GM12878 (cell line): Measurements from ENCODE around the gene WDR59. TPM values are rescaled to one million over a fixed set of nuclear protein-coding genes. Genes with fewer than 3 reads are reported as not detected.

ENCODE experiments used
- ATAC-seq: fragments of 200-7000 bp; cut with Tn5 transposase; 3 replicates; pipeline ENCODE4 v1.9.1; 2020; ENCODE audit warnings: mild to moderate bottlenecking, moderate library complexity
- BruUV-seq: library from RNA; stranded (reverse); fragments of 400-500 nt; replicated peaks from 2 replicates; lab custom pipeline; 2021; lab: Mats Ljungman, UMichigan
- CTCF ChIA-PET: fragments of 300-600 bp; sonication (Branson Sonifier 250); formaldehyde crosslinking; extraction: SDS; loops from one replicate; lab custom pipeline; 2021; ENCODE audit warnings: inconsistent platforms; lab: Yijun Ruan, JAX
- POLR2A ChIA-PET: fragments of 350-600 bp; formaldehyde crosslinking; extraction: SDS; loops from one replicate; lab custom pipeline; 2021; ENCODE audit warnings: inconsistent platforms; lab: Charles Lee
- RAD21 ChIA-PET: fragments of 300-600 bp; sonication (Branson Sonifier 250); formaldehyde crosslinking; loops from one replicate; lab custom pipeline; 2023; ENCODE audit warnings: antibody characterized with exemption; ENCODE audit not compliant: unreplicated experiment; lab: Charles Lee
- SMC1A ChIA-PET: fragments of 300-600 bp; sonication (Branson Sonifier 250); formaldehyde crosslinking; loops from one replicate; lab custom pipeline; 2023; ENCODE audit not compliant: unreplicated experiment, uncharacterized antibody; lab: Charles Lee
- DNase-seq: peaks from one replicate; pipeline ENCODE4 v3.0.0-alpha.2; 2011; ENCODE audit warnings: low read depth, low spot score
- FAIRE-seq: peaks from 3 replicates; lab custom pipeline; 2011; peaks lifted over from hg19 to GRCh38; lab: Jason Lieb, UNC
- H2AFZ ChIP-seq: 2 replicates; pipeline ENCODE4 v1.6.0; 2011; ENCODE audit warnings: low read depth, low read length, control low read depth; ENCODE audit not compliant: control insufficient read depth
- H3K27ac ChIP-seq: 2 replicates; pipeline ENCODE4 v1.5.1; 2011; ENCODE audit warnings: control low read depth; ENCODE audit not compliant: control insufficient read depth, insufficient read depth
- H3K27me3 ChIP-seq, 2 experiments: replicated peaks in 1 of 2; 2 replicates each; pipeline versions ENCODE4 v1.6.0 to v1.6.1; 2011; ENCODE audit warnings: low read length in 1 of 2; ENCODE audit not compliant: control insufficient read depth in 2 of 2, insufficient read depth in 2 of 2
- H3K36me3 ChIP-seq, 2 experiments: 2 replicates each; pipeline ENCODE4 v1.5.1; 2011; ENCODE audit warnings: low read length in 1 of 2; ENCODE audit not compliant: control insufficient read depth in 2 of 2, insufficient read depth in 2 of 2
- H3K4me1 ChIP-seq: 2 replicates; pipeline ENCODE4 v1.6.1; 2011; ENCODE audit warnings: mild to moderate bottlenecking, low read length, moderate library complexity, mixed read lengths; ENCODE audit not compliant: control insufficient read depth, insufficient read depth
- H3K4me2 ChIP-seq: 2 replicates; pipeline ENCODE4 v1.6.0; 2011; ENCODE audit warnings: control low read depth; ENCODE audit not compliant: control insufficient read depth, insufficient read depth
- H3K4me3 ChIP-seq: fragments of 200-600 bp; sonication (generic); 2 replicates; pipeline ENCODE4 v1.5.1; 2016
- H3K79me2 ChIP-seq: 2 replicates; pipeline ENCODE4 v1.6.0; 2011; ENCODE audit warnings: low read length; ENCODE audit not compliant: control insufficient read depth, insufficient read depth
- H3K9ac ChIP-seq: 2 replicates; pipeline ENCODE4 v1.8.0; 2011; ENCODE audit warnings: low read length, control low read depth, mixed read lengths; ENCODE audit not compliant: control insufficient read depth, insufficient read depth
- H3K9me3 ChIP-seq: replicated peaks from 3 replicates; pipeline ENCODE4 v1.5.1; 2011; ENCODE audit warnings: mild to moderate bottlenecking, low read length; ENCODE audit not compliant: control insufficient read depth, insufficient read depth
- H4K20me1 ChIP-seq: 2 replicates; pipeline ENCODE4 v1.6.0; 2011; ENCODE audit not compliant: control insufficient read depth, insufficient read depth
- BCL11A ChIP-seq: IDR thresholded peaks from 2 replicates; pipeline ENCODE4 v1.6.1; 2011; ENCODE audit warnings: low read depth, low read length
- ESRRA ChIP-seq: IDR thresholded peaks from 2 replicates; pipeline ENCODE4 v1.6.1; 2012; ENCODE audit warnings: mild to moderate bottlenecking, low read length, improper control_type of control experiment
- FOS ChIP-seq: IDR thresholded peaks from 3 replicates; pipeline ENCODE4 v1.6.1; 2011; ENCODE audit warnings: borderline replicate concordance; ENCODE audit not compliant: insufficient read length; ENCODE audit errors: extremely low read depth
- IRF4 ChIP-seq: IDR thresholded peaks from 2 replicates; pipeline ENCODE4 v1.6.1; 2011; ENCODE audit warnings: low read depth, low read length
- RB1 ChIP-seq: fragments of 450-650 bp; formaldehyde crosslinking; IDR thresholded peaks from 2 replicates; pipeline ENCODE4 v1.6.1; 2017; ENCODE audit warnings: mild to moderate bottlenecking, borderline replicate concordance
- TBL1XR1 ChIP-seq: IDR thresholded peaks from 2 replicates; pipeline ENCODE4 v1.6.1; 2012; ENCODE audit warnings: low read depth, low read length, improper control_type of control experiment
- WGBS: methylation state at CpG from one replicate; pipeline ENCODE4 v1.1.6; 2016; ENCODE audit warnings: low lambda C conversion rate; ENCODE audit not compliant: insufficient replicate concordance, insufficient coverage; ENCODE audit errors: missing lambda C conversion rate; 5-methylcytosine and 5-hydroxymethylcytosine counted together
- in situ Hi-C: fragments of 300-500 bp; cut with MboI; formaldehyde crosslinking; loops from 9 replicates; pipeline ENCODE4 v1.14.3; 2018; ENCODE audit warnings: mixed read lengths
- intact Hi-C: fragments of 100-400 bp; cut with micrococcal nuclease; formaldehyde crosslinking; loops from one replicate; pipeline ENCODE4 v1.14.2; 2022; ENCODE audit not compliant: unreplicated experiment
- polyA plus RNA-seq, 11 experiments: library from polyadenylated mRNA; depleted of rRNA in 4 of 11; unstranded in 6 of 11; stranded (reverse) in 5 of 11; fragments of >200 nt; fragmentation: Nextera tagmentation in 4 of 11; fragmentation: Illumina TruSeq in 1 of 11; extraction: Ambion mirVana in 4 of 11; extraction: Trizol in 1 of 11; gene quantifications; 1 replicate in 1 of 11; 2 replicates in 10 of 11; pipeline versions ENCODE4 v1.2.1 to v1.2.3, GENCODE V29; 2011 to 2016; ENCODE audit warnings: inconsistent platforms in 2 of 11, missing spikeins in 2 of 11, low read depth in 1 of 11
- total RNA-seq, 4 experiments: library from RNA; depleted of rRNA in 3 of 4; stranded (reverse); fragments of >200 nt in 3 of 4; fragmentation: Illumina TruSeq in 1 of 4; extraction: Trizol in 1 of 4; gene quantifications; 2 replicates each; pipeline versions ENCODE4 v1.2.1 to v1.2.3, GENCODE V29; 2013 to 2021
- TF ChIP-seq, protein P1 (sequence below): fragments of 450-650 bp; IDR thresholded peaks from 2 replicates; pipeline ENCODE4 v1.6.1; 2016; ENCODE audit warnings: mild to moderate bottlenecking, moderate library complexity, borderline replicate concordance
- TF ChIP-seq, protein P2 (sequence below): IDR thresholded peaks from 2 replicates; pipeline ENCODE4 v1.6.1; 2012; ENCODE audit warnings: low read depth, low read length, improper control_type of control experiment
- TF ChIP-seq, protein P3 (sequence below): fragments of 450-650 bp; formaldehyde crosslinking; IDR thresholded peaks from 2 replicates; pipeline ENCODE4 v1.4.0; 2022; ENCODE audit warnings: mild to moderate bottlenecking, moderate library complexity
- TF ChIP-seq, protein P4 (sequence below): fragments of 450-650 bp; formaldehyde crosslinking; IDR thresholded peaks from 2 replicates; pipeline ENCODE4 v1.4.0; 2020; ENCODE audit warnings: mild to moderate bottlenecking, moderate library complexity
- TF ChIP-seq, protein P5 (sequence below): fragments of 150-350 bp; IDR thresholded peaks from 2 replicates; pipeline ENCODE4 v1.6.1; 2014; ENCODE audit warnings: mild to moderate bottlenecking, low read depth, low read length

WDR59 gene
- total and polyA plus RNA-seq, 10 of the 15 experiments (the other 5 are each of a cell fraction or from before 2014, with no cell fraction given): 9.7 to 78.4 (median 24.5) TPM

DNA sequence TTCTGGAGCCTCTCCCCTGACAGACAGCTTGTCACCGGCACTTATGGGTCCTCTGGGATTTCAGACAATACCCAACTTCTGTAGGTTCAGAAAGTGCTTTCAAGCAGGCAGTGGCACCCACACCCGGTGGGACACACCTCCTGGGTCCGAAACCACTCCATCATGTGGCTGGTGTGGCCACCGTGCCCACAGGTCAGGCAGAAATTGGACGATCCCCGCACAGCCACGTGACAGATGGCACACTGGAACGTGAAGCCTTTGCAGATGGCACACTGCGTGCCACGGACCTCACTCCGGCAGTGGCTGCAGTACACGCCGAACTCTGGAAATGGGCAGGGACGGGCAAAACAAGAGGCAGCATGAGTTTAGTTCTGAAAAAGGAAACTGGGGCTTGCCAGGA is 110.8 kb downstream of the WDR59 start:
- H3K27me3 ChIP-seq: no peaks in the 10 kb centered on the region
- ChIA-PET SMC1A (interaction anchor here (0.9 kb wide), 1 partner anchor 9 kb away, joined by 3 read pairs; no protein-coding TSS in a partner anchor), POLR2A (no interaction called here), RAD21 (interaction anchor here (0.6 kb wide), 2 partner anchors 38 to 194 kb away, joined by 3 read pairs; no protein-coding TSS in a partner anchor), CTCF (interaction anchor here (0.6 to 4.5 kb wide), 3 partner anchors 12 to 237 kb away, joined by 3 to 40 read pairs (median 4); no protein-coding TSS in a partner anchor)
- peaks cover 1 to 7% of the 10 kb centered on the region in 2 experiments; a peak in 2 of 4 replicates for H3K36me3 ChIP-seq
- intact Hi-C loops (no loop called here), in situ Hi-C loops (no loop called here)
- no peak overlapping the region for H3K4me3 ChIP-seq
- H4K20me1 ChIP-seq: no peaks in the 10 kb centered on the region
- no peak overlapping the region for H3K9ac ChIP-seq
- H3K27ac ChIP-seq: no peak overlapping the region
- no peaks in the 10 kb centered on the region for H3K4me1 ChIP-seq
- no peaks in the 10 kb centered on the region for H3K79me2 ChIP-seq
- no peak for FAIRE-seq
- BruUV-seq: no TSS peak
- no peak overlapping the region for H3K4me2 ChIP-seq
- ATAC-seq: no peak
- WGBS: 87% methylated on average over 14 of the region's 14 CpGs
- no peak for DNase-seq
- H3K9me3 ChIP-seq: no peaks in the 10 kb centered on the region
- no peak overlapping the region for H2AFZ ChIP-seq
- TF ChIP-seq RB1 (no peak), FOS (no peak), BCL11A (no peak), ESRRA (no peak), TBL1XR1 (no peak), IRF4 (no peak)
- TF ChIP-seq, protein P1, sequence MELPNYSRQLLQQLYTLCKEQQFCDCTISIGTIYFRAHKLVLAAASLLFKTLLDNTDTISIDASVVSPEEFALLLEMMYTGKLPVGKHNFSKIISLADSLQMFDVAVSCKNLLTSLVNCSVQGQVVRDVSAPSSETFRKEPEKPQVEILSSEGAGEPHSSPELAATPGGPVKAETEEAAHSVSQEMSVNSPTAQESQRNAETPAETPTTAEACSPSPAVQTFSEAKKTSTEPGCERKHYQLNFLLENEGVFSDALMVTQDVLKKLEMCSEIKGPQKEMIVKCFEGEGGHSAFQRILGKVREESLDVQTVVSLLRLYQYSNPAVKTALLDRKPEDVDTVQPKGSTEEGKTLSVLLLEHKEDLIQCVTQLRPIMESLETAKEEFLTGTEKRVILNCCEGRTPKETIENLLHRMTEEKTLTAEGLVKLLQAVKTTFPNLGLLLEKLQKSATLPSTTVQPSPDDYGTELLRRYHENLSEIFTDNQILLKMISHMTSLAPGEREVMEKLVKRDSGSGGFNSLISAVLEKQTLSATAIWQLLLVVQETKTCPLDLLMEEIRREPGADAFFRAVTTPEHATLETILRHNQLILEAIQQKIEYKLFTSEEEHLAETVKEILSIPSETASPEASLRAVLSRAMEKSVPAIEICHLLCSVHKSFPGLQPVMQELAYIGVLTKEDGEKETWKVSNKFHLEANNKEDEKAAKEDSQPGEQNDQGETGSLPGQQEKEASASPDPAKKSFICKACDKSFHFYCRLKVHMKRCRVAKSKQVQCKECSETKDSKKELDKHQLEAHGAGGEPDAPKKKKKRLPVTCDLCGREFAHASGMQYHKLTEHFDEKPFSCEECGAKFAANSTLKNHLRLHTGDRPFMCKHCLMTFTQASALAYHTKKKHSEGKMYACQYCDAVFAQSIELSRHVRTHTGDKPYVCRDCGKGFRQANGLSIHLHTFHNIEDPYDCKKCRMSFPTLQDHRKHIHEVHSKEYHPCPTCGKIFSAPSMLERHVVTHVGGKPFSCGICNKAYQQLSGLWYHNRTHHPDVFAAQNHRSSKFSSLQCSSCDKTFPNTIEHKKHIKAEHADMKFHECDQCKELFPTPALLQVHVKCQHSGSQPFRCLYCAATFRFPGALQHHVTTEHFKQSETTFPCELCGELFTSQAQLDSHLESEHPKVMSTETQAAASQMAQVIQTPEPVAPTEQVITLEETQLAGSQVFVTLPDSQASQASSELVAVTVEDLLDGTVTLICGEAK: no peak
- TF ChIP-seq, protein P2, sequence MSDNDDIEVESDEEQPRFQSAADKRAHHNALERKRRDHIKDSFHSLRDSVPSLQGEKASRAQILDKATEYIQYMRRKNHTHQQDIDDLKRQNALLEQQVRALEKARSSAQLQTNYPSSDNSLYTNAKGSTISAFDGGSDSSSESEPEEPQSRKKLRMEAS: no peak
- TF ChIP-seq, protein P3, sequence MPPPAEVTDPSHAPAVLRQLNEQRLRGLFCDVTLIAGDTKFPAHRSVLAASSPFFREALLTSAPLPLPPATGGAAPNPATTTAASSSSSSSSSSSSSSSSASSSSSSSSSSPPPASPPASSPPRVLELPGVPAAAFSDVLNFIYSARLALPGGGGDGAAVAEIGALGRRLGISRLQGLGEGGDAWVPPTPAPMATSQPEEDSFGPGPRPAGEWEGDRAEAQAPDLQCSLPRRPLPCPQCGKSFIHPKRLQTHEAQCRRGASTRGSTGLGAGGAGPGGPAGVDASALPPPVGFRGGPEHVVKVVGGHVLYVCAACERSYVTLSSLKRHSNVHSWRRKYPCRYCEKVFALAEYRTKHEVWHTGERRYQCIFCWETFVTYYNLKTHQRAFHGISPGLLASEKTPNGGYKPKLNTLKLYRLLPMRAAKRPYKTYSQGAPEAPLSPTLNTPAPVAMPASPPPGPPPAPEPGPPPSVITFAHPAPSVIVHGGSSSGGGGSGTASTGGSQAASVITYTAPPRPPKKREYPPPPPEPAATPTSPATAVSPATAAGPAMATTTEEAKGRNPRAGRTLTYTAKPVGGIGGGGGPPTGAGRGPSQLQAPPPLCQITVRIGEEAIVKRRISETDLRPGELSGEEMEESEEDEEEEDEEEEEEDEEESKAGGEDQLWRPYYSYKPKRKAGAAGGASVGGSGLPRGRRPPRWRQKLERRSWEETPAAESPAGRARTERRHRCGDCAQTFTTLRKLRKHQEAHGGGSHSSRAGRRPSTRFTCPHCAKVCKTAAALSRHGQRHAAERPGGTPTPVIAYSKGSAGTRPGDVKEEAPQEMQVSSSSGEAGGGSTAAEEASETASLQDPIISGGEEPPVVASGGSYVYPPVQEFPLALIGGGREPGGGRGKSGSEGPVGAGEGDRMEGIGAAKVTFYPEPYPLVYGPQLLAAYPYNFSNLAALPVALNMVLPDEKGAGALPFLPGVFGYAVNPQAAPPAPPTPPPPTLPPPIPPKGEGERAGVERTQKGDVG (CRISPR knock-in tag): no peak
- TF ChIP-seq, protein P4, sequence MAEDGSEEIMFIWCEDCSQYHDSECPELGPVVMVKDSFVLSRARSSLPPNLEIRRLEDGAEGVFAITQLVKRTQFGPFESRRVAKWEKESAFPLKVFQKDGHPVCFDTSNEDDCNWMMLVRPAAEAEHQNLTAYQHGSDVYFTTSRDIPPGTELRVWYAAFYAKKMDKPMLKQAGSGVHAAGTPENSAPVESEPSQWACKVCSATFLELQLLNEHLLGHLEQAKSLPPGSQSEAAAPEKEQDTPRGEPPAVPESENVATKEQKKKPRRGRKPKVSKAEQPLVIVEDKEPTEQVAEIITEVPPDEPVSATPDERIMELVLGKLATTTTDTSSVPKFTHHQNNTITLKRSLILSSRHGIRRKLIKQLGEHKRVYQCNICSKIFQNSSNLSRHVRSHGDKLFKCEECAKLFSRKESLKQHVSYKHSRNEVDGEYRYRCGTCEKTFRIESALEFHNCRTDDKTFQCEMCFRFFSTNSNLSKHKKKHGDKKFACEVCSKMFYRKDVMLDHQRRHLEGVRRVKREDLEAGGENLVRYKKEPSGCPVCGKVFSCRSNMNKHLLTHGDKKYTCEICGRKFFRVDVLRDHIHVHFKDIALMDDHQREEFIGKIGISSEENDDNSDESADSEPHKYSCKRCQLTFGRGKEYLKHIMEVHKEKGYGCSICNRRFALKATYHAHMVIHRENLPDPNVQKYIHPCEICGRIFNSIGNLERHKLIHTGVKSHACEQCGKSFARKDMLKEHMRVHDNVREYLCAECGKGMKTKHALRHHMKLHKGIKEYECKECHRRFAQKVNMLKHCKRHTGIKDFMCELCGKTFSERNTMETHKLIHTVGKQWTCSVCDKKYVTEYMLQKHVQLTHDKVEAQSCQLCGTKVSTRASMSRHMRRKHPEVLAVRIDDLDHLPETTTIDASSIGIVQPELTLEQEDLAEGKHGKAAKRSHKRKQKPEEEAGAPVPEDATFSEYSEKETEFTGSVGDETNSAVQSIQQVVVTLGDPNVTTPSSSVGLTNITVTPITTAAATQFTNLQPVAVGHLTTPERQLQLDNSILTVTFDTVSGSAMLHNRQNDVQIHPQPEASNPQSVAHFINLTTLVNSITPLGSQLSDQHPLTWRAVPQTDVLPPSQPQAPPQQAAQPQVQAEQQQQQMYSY (CRISPR knock-in tag): no peak
- TF ChIP-seq, protein P5, sequence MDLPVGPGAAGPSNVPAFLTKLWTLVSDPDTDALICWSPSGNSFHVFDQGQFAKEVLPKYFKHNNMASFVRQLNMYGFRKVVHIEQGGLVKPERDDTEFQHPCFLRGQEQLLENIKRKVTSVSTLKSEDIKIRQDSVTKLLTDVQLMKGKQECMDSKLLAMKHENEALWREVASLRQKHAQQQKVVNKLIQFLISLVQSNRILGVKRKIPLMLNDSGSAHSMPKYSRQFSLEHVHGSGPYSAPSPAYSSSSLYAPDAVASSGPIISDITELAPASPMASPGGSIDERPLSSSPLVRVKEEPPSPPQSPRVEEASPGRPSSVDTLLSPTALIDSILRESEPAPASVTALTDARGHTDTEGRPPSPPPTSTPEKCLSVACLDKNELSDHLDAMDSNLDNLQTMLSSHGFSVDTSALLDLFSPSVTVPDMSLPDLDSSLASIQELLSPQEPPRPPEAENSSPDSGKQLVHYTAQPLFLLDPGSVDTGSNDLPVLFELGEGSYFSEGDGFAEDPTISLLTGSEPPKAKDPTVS: no peak
